Choroid plexus epithelial cell (primary cell): ENCODE data around the gene DPYD.

Experiments
- DNase-seq: peaks from one replicate; pipeline ENCODE4 v3.0.0-alpha.2; 2010; ENCODE audit warnings: low read depth
- H3K4me3 ChIP-seq: 2 replicates; pipeline ENCODE4 v1.5.1; 2011; ENCODE audit warnings: low read depth, mild to moderate bottlenecking, control low read depth, low read length, moderate library complexity
- TF ChIP-seq, protein P1 (sequence below): conservative IDR thresholded peaks from 2 replicates; pipeline ENCODE4 v1.5.1; 2011; ENCODE audit warnings: low read depth, mild to moderate bottlenecking, control low read depth, inconsistent platforms, low read length, moderate library complexity

Gene DPYD

DNA sequence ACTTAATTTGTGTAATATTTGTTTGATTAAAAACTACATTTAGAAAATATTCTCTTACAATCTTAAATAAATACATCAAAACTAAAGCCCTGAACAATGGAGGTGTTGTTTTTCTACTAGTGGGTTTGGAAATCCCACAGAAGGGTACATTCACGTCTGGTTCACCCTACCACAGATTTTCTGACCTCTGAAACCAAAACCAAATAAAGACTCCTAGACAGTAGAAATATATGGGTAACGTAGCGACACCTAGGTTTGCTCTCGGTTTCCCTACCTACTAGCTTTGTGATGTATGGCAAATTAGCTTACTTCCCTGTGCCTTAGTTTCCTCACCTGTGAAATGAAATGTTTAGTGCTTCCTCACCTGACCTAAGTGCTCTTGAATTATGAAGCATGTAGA is 312.6 kb downstream of the DPYD start:
- TF ChIP-seq, protein P1, sequence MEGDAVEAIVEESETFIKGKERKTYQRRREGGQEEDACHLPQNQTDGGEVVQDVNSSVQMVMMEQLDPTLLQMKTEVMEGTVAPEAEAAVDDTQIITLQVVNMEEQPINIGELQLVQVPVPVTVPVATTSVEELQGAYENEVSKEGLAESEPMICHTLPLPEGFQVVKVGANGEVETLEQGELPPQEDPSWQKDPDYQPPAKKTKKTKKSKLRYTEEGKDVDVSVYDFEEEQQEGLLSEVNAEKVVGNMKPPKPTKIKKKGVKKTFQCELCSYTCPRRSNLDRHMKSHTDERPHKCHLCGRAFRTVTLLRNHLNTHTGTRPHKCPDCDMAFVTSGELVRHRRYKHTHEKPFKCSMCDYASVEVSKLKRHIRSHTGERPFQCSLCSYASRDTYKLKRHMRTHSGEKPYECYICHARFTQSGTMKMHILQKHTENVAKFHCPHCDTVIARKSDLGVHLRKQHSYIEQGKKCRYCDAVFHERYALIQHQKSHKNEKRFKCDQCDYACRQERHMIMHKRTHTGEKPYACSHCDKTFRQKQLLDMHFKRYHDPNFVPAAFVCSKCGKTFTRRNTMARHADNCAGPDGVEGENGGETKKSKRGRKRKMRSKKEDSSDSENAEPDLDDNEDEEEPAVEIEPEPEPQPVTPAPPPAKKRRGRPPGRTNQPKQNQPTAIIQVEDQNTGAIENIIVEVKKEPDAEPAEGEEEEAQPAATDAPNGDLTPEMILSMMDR = no peak
- no peak overlapping the region for H3K4me3 ChIP-seq
- DNase-seq = no peak

DNA sequence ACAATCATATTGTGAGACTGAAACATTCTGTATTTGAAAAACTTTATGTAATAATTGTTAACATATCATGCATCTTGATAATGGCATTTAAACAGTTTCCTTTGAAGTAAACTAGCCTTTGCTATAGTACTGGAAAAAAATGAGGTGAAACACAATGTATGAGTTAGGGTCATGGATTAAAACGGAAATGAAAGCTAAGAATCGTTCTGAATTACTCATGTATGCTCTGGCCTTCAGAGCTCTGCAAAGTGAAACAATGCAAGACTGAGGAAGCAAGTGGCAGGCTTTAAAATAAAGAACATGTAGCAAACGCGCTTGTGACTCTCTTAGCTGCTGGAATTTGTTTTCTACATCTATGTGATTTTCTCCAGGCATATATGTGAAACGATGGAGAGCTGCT is 317.1 kb downstream of the DPYD start:
- peak; percentile 73 for DNase-seq
- TF ChIP-seq, protein P1 = no peak
- H3K4me3 ChIP-seq = no peak overlapping the region

DNA sequence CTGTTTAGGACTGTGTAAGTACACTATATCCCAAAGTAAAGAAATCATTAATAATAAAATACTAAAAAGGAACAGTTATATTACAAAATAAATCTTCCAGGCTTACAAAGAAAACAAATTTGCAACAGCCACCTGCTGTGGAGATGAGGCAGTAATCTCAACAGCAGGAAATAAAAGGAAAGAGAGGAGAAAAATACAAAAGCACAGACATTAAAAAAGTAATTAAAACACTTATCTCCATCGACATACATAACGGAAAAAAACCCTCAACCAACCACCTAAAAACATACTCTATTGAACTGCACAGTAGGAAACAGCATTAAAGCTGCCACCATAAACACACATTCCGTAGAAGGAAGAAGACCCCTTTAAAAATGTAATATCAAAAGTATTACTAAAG is 317.6 kb downstream of the DPYD start:
- no peak overlapping the region for H3K4me3 ChIP-seq
- TF ChIP-seq, protein P1 = no peak
- DNase-seq = peak; percentile 8

DNA sequence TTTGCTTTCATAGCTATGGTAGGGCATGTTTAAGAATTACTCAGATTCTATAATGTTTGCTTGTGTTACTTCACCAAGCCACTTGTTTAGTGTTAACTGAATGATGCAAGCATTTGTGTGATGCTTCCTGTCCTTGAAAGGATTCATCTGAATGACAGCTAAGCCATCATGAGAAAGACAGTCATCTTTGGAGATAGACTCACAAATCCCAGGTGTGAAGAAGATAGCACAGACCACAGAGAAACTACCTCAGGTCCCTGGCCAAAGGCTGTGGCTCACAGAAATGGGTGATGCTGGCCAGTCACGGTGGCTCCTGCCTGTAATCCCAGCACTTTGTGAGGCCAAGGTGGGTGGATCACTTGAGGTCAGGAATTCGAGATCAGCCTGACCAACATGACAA is 321.4 kb downstream of the DPYD start:
- no peak for DNase-seq
- no peak overlapping the region for H3K4me3 ChIP-seq
- TF ChIP-seq, protein P1 = no peak

DNA sequence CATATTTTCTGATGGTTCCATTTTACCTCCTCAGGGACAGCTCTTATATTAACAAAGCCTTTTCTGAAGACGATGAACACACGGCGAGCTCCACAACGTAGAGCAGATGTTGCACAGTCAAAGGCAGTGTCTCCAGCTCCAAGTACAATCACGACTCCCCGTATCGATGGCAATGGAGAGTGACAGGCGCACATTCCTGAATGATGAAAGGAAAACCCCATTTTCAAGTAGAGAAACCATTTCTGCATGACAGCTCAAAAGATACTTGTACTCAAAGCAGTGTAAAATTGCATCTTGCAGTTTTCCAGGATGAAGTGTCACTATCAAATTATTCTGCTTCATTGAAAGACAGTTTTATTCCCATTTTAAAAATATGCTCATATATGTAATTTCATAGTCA is 327.6 kb downstream of the DPYD start:
- no peak overlapping the region for H3K4me3 ChIP-seq
- no peak for DNase-seq
- TF ChIP-seq, protein P1 = no peak

DNA sequence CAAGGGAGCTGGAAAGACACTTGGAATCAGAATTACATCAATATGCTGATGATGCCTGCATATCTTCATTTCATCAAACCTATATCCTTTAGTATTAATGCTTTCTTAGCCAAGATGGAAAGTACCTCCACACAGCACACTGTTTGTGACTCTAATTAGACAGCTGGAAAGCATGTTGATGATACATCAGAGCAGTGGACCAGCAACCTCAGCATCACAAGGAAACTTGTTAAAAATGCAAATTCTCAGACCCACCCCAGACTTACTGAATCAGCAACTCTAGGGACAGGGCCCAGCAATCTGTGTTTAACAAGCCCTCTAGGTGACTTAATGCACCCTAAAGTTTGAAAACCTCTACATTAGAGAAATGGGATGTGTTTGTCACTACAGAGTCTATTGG is 332.1 kb downstream of the DPYD start:
- no peak overlapping the region for H3K4me3 ChIP-seq
- TF ChIP-seq, protein P1 = no peak
- no peak for DNase-seq

DNA sequence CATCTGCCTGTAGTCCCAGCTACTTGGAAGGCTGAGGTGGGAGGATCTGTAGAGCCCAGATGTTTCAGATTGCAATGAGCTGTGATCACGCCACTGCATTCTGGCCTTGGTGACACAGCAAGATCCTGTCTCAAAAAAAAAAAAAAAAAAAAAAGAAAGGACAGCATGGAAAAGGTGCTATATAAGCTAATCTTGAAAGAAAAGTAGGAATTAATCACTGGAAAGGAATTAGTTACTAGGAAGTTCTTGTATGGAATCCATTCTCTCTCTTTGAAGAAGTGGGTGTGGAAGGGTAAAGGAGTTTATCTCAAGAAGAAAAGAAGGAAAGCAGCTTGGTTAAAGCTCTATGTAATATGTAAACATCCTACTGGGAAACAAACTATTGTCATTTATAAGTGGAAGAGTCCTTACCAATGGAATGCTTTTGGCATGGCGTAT is 339.2 kb downstream of the DPYD start:
- H3K4me3 ChIP-seq = no peak overlapping the region
- DNase-seq = peak; percentile 45
- TF ChIP-seq, protein P1 = no peak
